Nephron progenitor cell (in vitro differentiated cells): Measurements from ENCODE around the gene TYW1B.
"Not testable (repeated sequence)": the region's sequence is repeated elsewhere in the genome, so short reads cannot be mapped to it uniquely, and the experiment has no call there.

Source experiments
- DNase-seq: peaks from one replicate; pipeline ENCODE4 v3.0.0; 2021
- H3K27ac Mint-ChIP-seq: 2 replicates; pipeline ENCODE4 v1.8.0; 2021; ENCODE audit warnings: mild to moderate bottlenecking, moderate library complexity, mixed read lengths
- H3K27me3 Mint-ChIP-seq: 2 replicates; pipeline ENCODE4 v1.8.0; 2021; ENCODE audit warnings: mild to moderate bottlenecking, low read depth, mixed read lengths; ENCODE audit not compliant: poor library complexity
- H3K36me3 Mint-ChIP-seq: 2 replicates; pipeline ENCODE4 v1.8.0; 2021; ENCODE audit warnings: low read depth, mixed read lengths
- H3K4me1 Mint-ChIP-seq: 2 replicates; pipeline ENCODE4 v1.8.0; 2021; ENCODE audit warnings: mixed read lengths
- H3K4me3 Mint-ChIP-seq: 2 replicates; pipeline ENCODE4 v1.8.0; 2021; ENCODE audit warnings: mild to moderate bottlenecking, moderate library complexity, mixed read lengths
- H3K9me3 Mint-ChIP-seq: 2 replicates; pipeline ENCODE4 v1.8.0; 2021; ENCODE audit warnings: mild to moderate bottlenecking, moderate library complexity, mixed read lengths
- TF ChIP-seq, protein P1 (sequence below): fragments of 200-600 bp; sonication (generic); IDR thresholded peaks from 2 replicates; pipeline ENCODE4 v1.5.0; 2021; ENCODE audit warnings: antibody characterized with exemption

TYW1B gene

DNA sequence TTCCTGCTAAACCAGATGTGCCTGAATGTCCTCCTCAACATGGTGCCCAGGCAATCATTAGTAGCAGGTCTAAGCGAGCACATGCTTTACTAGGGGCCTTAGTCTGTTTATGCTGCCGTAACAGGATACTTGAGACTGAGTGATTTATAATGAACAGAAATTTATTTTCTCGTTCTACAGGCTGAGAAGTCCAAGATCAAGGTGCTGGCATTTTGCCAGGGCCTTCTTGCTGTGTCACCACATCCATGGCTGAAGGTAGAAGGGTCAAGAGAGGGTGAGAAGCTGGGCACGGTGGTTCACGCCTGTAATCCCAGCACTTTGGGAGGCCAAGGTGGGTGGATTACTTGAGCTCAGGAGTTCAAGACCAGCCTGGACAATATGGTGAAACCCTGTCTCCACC lies 273.6 kb downstream of the TYW1B start:
- not testable (repeated sequence) for H3K4me3 Mint-ChIP-seq, DNase-seq, H3K27me3 Mint-ChIP-seq, H3K27ac Mint-ChIP-seq
- H3K9me3 Mint-ChIP-seq = peaks cover 38% of the 10 kb centered on the region
- H3K36me3 Mint-ChIP-seq = peaks cover 19% of the 10 kb centered on the region
- H3K4me1 Mint-ChIP-seq = peaks cover 11% of the 10 kb centered on the region

DNA sequence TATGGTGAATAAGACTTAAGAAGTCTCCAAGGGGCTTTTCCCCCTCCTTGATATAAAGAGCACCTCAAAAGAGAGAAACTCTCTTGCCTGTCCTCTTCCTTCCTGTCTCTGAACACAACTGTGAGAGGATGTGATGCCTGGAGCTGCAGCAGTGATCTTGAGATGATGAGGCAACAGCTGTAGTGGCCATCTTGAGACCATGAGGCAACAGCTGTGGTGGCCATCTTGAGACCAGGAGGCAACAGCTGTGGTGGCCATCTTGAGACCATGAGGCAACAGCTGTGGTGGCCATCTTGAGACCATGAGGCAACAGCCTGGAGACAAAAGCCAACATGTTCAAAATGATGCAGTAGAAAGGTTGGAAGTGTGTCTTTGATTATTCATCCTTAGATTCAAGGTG lies 277.5 kb downstream of the TYW1B start:
- H3K4me3 Mint-ChIP-seq, H3K4me1 Mint-ChIP-seq, H3K27ac Mint-ChIP-seq, H3K27me3 Mint-ChIP-seq, DNase-seq: not testable (repeated sequence)
- Mint-ChIP-seq H3K36me3 (peaks cover 26% of the 10 kb centered on the region), H3K9me3 (peaks cover 38% of the 10 kb centered on the region)

DNA sequence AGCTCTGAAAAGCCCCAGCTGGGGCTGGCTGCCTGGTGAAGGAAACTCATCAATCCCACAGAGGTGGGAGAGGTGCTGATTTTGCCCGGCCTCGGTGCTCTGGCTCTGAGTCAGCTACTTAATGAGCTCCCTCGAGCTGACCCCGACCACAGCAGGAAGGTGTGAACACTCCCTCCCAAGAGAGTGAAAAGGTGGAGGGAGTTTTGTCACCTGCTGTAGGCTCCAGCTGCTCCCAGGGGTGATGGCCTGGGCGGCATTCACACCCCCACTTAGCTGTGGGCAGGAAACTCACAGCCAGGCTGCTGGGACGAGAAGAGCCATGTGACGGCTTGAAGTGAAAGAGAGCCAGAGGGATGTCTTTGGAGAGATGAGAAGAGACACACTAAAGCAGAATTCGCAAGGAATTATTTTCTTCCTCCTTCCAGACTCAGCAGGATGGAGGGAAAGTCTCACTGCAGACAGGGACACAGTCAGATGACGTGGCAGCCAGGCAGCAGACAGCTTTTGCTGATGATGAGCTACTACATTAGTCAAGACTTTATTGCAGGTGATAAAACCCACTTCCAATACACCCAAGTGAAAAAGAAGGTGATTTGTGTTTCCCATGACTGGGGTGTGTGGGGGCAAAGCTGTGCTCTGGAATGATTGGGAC lies 281.3 kb downstream of the TYW1B start:
- not testable (repeated sequence) for H3K27me3 Mint-ChIP-seq, DNase-seq
- peaks cover 13% of the 10 kb centered on the region for H3K4me1 Mint-ChIP-seq

DNA sequence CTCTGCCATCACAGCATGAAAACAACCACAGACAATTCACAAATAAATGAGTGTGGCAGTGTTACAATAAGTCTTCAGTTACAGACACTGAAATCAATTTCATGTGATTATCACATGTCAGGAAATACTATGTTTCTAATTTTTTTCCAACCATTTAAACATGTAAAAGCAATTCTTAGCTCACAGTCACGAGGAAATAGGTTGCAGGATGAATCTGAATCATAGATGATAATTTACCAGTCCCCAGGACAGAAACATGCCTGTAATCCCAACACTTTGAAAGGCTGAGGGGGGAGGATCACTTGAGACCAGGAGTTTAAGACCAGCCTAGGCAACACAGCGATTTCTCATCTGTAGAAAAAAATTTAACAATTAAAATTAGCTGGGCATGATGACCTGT lies 283.5 kb downstream of the TYW1B start:
- not testable (repeated sequence) for H3K4me3 Mint-ChIP-seq, H3K27ac Mint-ChIP-seq, H3K27me3 Mint-ChIP-seq, H3K36me3 Mint-ChIP-seq, DNase-seq
- peaks cover 10% of the 10 kb centered on the region for H3K9me3 Mint-ChIP-seq
- H3K4me1 Mint-ChIP-seq = peaks cover 13% of the 10 kb centered on the region

More for the DNA sequence above, 281.3 kb downstream of the TYW1B start:
- H3K9me3 Mint-ChIP-seq = peaks cover 26% of the 10 kb centered on the region
- H3K36me3 Mint-ChIP-seq = peaks cover 18% of the 10 kb centered on the region
- not testable (repeated sequence) for H3K4me3 Mint-ChIP-seq
- H3K27ac Mint-ChIP-seq = peak overlapping the region; percentile 83

DNA sequence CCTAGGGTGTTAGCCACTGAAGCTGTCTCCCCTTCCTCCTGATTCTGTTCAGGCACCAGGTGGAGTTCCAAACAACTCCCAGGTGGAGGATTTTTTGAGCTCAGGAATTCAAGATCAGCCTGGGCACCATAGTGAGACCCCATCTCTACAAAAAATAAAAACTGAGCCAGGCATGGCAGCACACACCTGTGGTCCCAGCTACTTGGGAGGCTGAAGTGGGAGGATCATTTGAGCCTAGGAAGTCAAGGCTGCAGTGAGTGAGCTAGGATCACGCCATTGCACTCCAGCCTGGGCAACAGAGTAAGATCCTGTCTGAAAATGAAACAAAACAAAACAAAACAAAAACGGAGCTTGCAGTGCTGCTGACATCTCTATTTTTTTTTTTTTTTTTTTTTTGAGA lies 287.1 kb downstream of the TYW1B start:
- TF ChIP-seq, protein P1, sequence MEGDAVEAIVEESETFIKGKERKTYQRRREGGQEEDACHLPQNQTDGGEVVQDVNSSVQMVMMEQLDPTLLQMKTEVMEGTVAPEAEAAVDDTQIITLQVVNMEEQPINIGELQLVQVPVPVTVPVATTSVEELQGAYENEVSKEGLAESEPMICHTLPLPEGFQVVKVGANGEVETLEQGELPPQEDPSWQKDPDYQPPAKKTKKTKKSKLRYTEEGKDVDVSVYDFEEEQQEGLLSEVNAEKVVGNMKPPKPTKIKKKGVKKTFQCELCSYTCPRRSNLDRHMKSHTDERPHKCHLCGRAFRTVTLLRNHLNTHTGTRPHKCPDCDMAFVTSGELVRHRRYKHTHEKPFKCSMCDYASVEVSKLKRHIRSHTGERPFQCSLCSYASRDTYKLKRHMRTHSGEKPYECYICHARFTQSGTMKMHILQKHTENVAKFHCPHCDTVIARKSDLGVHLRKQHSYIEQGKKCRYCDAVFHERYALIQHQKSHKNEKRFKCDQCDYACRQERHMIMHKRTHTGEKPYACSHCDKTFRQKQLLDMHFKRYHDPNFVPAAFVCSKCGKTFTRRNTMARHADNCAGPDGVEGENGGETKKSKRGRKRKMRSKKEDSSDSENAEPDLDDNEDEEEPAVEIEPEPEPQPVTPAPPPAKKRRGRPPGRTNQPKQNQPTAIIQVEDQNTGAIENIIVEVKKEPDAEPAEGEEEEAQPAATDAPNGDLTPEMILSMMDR = no peak
- DNase-seq = no peak
- no peaks in the 10 kb centered on the region for H3K9me3 Mint-ChIP-seq
- no peak overlapping the region for H3K27ac Mint-ChIP-seq
- no peak overlapping the region for H3K4me3 Mint-ChIP-seq
- peaks cover 19% of the 10 kb centered on the region for H3K4me1 Mint-ChIP-seq
- no peaks in the 10 kb centered on the region for H3K27me3 Mint-ChIP-seq
- H3K36me3 Mint-ChIP-seq = no peaks in the 10 kb centered on the region

DNA sequence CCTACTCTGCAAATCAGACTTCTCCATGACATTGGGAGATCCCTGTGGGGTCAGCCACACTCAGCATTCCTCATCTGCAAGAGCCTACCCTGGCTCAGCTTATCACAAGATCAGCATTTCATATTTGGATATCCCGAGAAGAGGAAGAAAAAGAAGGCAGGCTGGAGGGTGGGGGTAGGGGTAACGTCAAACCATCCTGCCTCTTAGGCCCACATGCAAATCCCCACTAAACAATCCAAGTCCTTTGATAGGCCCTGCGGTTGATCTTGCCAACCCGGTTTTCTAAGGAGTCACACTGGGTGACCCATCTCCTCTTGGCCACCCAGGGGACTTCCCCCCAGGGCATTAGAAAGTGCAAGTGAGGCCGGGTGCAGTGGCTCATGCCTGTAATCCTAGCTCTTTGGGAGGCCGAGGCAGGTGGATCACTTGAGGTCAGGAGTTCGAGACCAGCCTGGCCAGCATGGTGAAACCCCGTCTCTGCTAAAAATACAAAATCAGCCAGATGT lies 287.8 kb downstream of the TYW1B start:
- Mint-ChIP-seq H3K27ac (no peak overlapping the region), H3K4me1 (peaks cover 19% of the 10 kb centered on the region), H3K9me3 (no peaks in the 10 kb centered on the region), H3K27me3 (no peaks in the 10 kb centered on the region), H3K36me3 (no peaks in the 10 kb centered on the region), H3K4me3 (no peak overlapping the region)
- TF ChIP-seq, protein P1 = no peak
- DNase-seq = no peak

DNA sequence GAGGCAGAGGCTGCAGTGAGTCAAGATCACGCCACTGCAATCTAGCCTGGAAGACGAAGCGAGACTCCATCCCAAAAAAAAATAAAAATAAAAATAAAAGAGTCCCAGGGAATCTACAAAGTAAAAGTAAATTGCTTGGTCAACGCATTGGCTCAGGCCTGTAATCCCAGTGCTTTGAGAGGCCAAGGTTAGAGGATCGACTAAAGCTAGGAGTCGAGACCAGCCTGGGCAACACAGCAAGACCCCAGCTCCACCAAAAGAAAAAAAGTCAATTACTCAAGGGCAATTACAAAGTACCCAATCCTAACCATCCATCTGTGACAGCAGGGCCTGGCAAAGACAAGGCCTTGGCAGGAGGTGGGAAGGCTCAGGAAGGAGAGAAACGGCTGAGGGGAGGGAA lies 288.3 kb downstream of the TYW1B start:
- Mint-ChIP-seq H3K36me3 (no peaks in the 10 kb centered on the region), H3K27ac (no peak overlapping the region), H3K9me3 (no peaks in the 10 kb centered on the region), H3K27me3 (no peaks in the 10 kb centered on the region), H3K4me3 (no peak overlapping the region), H3K4me1 (peaks cover 19% of the 10 kb centered on the region)
- DNase-seq = no peak
- TF ChIP-seq, protein P1 = no peak

DNA sequence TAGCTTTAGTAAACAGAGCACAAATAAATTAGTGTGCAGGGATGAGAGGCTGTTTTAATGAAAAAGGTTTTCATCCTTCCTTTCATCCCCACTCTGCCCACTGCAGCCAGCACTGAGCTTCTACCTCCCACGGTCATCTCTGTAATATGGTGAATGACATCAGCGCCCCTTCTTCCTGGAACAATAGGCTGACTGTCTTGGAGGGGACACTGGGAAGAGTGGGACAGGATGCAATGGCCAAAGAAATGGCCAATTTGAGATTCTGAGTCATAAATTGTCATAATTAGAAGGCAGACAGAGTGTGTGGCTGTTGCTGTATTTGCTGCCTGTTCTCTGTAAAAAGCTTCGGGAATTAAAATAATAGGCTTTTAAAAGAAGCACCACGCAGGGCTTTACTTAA lies 289.1 kb downstream of the TYW1B start:
- peak overlapping the region; percentile 25 for H3K27ac Mint-ChIP-seq
- H3K4me3 Mint-ChIP-seq = no peak overlapping the region
- no peak for DNase-seq
- H3K9me3 Mint-ChIP-seq = no peaks in the 10 kb centered on the region
- H3K27me3 Mint-ChIP-seq = no peaks in the 10 kb centered on the region
- peaks cover 19% of the 10 kb centered on the region for H3K4me1 Mint-ChIP-seq
- H3K36me3 Mint-ChIP-seq = no peaks in the 10 kb centered on the region
- TF ChIP-seq, protein P1 = no peak
